Transverse colon (tissue), 4 donors: ENCODE measurements around the gene RELA. TPM values are rescaled to one million over a fixed set of nuclear protein-coding genes. Genes with fewer than 3 reads are reported as not detected.
"Not testable (repeated sequence)": the region's sequence is repeated elsewhere in the genome, so short reads cannot be mapped to it uniquely, and the experiment has no call there.

Experiments used
- DNase-seq: peaks from one replicate; pipeline ENCODE4 v3.0.0-alpha.2; 2019
- H3K27ac ChIP-seq, 4 donors: fragments of 200-600 bp; sonication (generic); 2 replicates each; pipeline ENCODE4 v1.5.1; 2016 to 2018; ENCODE audit warnings: inconsistent platforms in 4 of 4
- H3K27me3 ChIP-seq: fragments of 200-600 bp; sonication (generic); 2 replicates; pipeline ENCODE4 v1.5.1; 2017; ENCODE audit warnings: inconsistent platforms
- H3K36me3 ChIP-seq, 4 donors: fragments of 200-600 bp; sonication (generic); 2 replicates each; pipeline ENCODE4 v1.5.1; 2017 to 2019; ENCODE audit warnings: inconsistent platforms in 4 of 4
- H3K4me1 ChIP-seq, 4 donors: fragments of 200-600 bp; sonication (generic); 2 replicates each; pipeline ENCODE4 v1.5.1; 2017 to 2020; ENCODE audit warnings: inconsistent platforms in 4 of 4
- H3K4me3 ChIP-seq, 4 donors: fragments of 200-600 bp; sonication (generic); 1 replicate in 1 of 4; 2 replicates in 3 of 4; pipeline versions ENCODE4 v1.5.1 to v1.6.1; 2017 to 2019; ENCODE audit warnings: inconsistent platforms in 4 of 4
- H3K9me3 ChIP-seq, 2 donors: fragments of 200-600 bp; sonication (generic); 2 replicates each; pipeline ENCODE4 v1.5.1; 2017 to 2019; ENCODE audit warnings: inconsistent platforms in 2 of 2
- CTCF ChIP-seq, 5 experiments: fragments of 200-600 bp in 3 of 5; fragments of 450-650 bp in 2 of 5; sonication (generic) in 3 of 5; IDR thresholded peaks; 1 replicate in 2 of 5; 2 replicates in 3 of 5; pipeline ENCODE4 v1.5.1; 2016 to 2017; ENCODE audit warnings: antibody characterized with exemption in 5 of 5, inconsistent platforms in 3 of 5, mild to moderate bottlenecking in 2 of 5, moderate library complexity in 1 of 5
- EP300 ChIP-seq: sonication (generic); formaldehyde crosslinking; IDR thresholded peaks from one replicate; pipeline ENCODE4 v1.6.1; 2017; ENCODE audit warnings: antibody characterized with exemption, low read depth
- POLR2A ChIP-seq: fragments of 450-650 bp; IDR thresholded peaks from one replicate; pipeline ENCODE4 v1.6.1; 2016; ENCODE audit warnings: antibody characterized with exemption, mild to moderate bottlenecking, moderate library complexity
- POLR2AphosphoS5 ChIP-seq, 3 donors: sonication (generic); formaldehyde crosslinking; IDR thresholded peaks; one replicate each; pipeline ENCODE4 v1.6.1; 2016; ENCODE audit warnings: antibody characterized with exemption in 3 of 3
- WGBS, 2 donors: methylation state at CpG; one replicate each; pipeline ENCODE4 v1.1.5; 2018; ENCODE audit warnings: low coverage in 1 of 2; 5-methylcytosine and 5-hydroxymethylcytosine counted together
- in situ Hi-C, 4 donors: fragments of 200-750 bp; cut with MboI; loops; one replicate each; pipeline versions ENCODE4 v1.15.0 to v1.15.1; 2017; ENCODE audit warnings: low sequenced_read_pairs in 3 of 4, low pct_ligation_motif_present in 1 of 4, low pct_unique_long_range_greater_than_20kb in 1 of 4
- intact Hi-C: fragments of 100-400 bp; cut with DNase I; formaldehyde crosslinking; loops from one replicate; pipeline ENCODE4 v1.15.1; 2023; ENCODE audit warnings: low total_unique reads
- total RNA-seq, 4 donors: library from RNA; depleted of rRNA; stranded (reverse); fragments of >200 nt; gene quantifications; one replicate each; pipeline ENCODE4 v1.1.0, GENCODE V29; 2016

RELA gene
- total RNA-seq, 4 donors from 2014 or later = 45.8 to 95.8 (median 58.4) TPM

- intact Hi-C loops (no loop called here), in situ Hi-C loops (loop anchor here in 1 of 4 donors (25.0 kb wide), 1 partner anchor 290 kb away; no protein-coding TSS in a partner anchor)
- Histone ChIP-seq H3K27me3 (no peaks in the 10 kb centered on the region), H3K4me1 (peaks cover 0 to 16% (median 7%) of the 10 kb centered on the region in 4 donors), H3K9me3 (no peaks in the 10 kb centered on the region), H3K36me3 (no peaks in the 10 kb centered on the region), H3K27ac (no peak overlapping the region), H3K4me3 (no peak overlapping the region)
- TF ChIP-seq CTCF (IDR thresholded peaks at IDR 0.05) (no peak), POLR2AphosphoS5 (IDR thresholded peaks at IDR 0.05) (no peak), POLR2A (no peak), EP300 (no peak)
- no peak for DNase-seq
- 88% methylated on average over 4 of the region's 5 CpGs; no CpG with 5 or more reads in 1 of the 2 donors for WGBS, 2 donors
Observed at GRCh38 chr11:65696802-65697552, 34.3 kb upstream of the RELA start.

- no peaks in the 10 kb centered on the region for H3K36me3 ChIP-seq
- peaks cover 0 to 16% (median 7%) of the 10 kb centered on the region in 4 donors for H3K4me1 ChIP-seq
- no peaks in the 10 kb centered on the region for H3K27me3 ChIP-seq
- in situ Hi-C loops (loop anchor here in 1 of 4 donors (25.0 kb wide), 1 partner anchor 292 kb away; no protein-coding TSS in a partner anchor), intact Hi-C loops (no loop called here)
- no peaks in the 10 kb centered on the region for H3K9me3 ChIP-seq
- TF ChIP-seq CTCF (IDR thresholded peaks at IDR 0.05) (no peak), POLR2AphosphoS5 (IDR thresholded peaks at IDR 0.05) (peak in 2 of 3 donors; percentile 17 to 31)
- H3K4me3 ChIP-seq = no peak overlapping the region
- peak overlapping the region in 3 of 4 donors; percentile 9 to 64 (median 33) for H3K27ac ChIP-seq
- 51 to 53% methylated on average over 7 to 12 of the region's 12 CpGs for whole genome bisulfite sequencing, 2 donors
- peak; percentile 82 for DNase-seq
Observed at GRCh38 chr11:65695459-65696241, 32.9 kb upstream of the RELA start.

DNA sequence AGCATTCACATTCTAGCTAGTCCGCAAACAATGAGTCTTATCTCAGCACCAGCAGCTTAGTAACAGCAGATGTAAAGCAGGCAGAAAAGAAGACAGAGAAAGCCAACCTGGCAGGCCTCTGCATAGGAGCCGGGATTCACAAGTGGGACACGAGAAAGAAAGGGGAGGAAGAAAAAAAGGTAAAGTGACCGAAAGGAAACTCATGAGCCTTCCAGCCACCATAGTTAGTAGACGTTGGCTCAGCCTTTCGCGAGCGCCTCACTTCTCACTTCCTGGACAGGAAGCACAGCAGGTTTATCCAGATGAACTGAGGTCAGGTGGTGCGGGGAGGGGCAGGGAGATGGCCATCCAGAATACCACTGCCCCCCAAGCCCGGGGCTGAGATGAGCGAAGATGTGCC lies 29.7 kb upstream of the RELA start:
- no peak overlapping the region for H3K27ac ChIP-seq

DNA sequence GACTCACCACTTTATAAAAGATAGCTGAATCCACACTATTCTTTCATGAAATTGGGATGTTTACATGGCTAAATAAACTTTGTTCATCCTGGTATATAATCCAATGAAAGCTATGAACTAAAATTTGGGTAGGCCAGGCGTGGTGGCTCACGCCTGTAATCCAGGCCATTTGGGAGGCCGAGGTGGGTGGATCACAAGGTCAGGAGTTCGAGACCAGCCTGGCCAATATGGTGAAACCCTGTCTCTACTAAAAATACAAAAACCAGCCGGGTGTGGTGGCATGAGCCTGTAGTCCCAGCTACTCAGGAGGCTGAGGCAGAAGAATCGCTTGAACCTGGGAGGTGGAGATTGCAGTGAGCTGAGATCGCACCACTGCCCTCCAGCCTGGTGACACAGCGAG lies 29.1 kb upstream of the RELA start:
- H3K9me3 ChIP-seq, H3K4me3 ChIP-seq, H3K36me3 ChIP-seq, H3K27ac ChIP-seq, H3K27me3 ChIP-seq, DNase-seq, intact Hi-C loops: not testable (repeated sequence)
- peaks cover 0 to 16% (median 7%) of the 10 kb centered on the region in 4 donors for H3K4me1 ChIP-seq
- in situ Hi-C loops = loop anchor here in 1 of 4 donors (25.0 kb wide), 1 partner anchor 295 kb away; no protein-coding TSS in a partner anchor
- 83 to 87% methylated on average over 7 to 8 of the region's 8 CpGs for WGBS, 2 donors

More for the DNA sequence above, 29.7 kb upstream of the RELA start:
- no peak for TF ChIP-seq POLR2A
- no peak for TF ChIP-seq EP300
- no peak for TF ChIP-seq CTCF (IDR thresholded peaks at IDR 0.05)
- TF ChIP-seq POLR2AphosphoS5 (IDR thresholded peaks at IDR 0.05) = peak in 1 of 3 donors; percentile 45
- peak; percentile 75 for DNase-seq
- H3K9me3 ChIP-seq = no peaks in the 10 kb centered on the region
- no peak overlapping the region for H3K4me3 ChIP-seq
- WGBS, 2 donors = 48 to 76% methylated on average over 6 to 11 of the region's 11 CpGs
- in situ Hi-C loops (loop anchor here in 1 of 4 donors (25.0 kb wide), 1 partner anchor 295 kb away; no protein-coding TSS in a partner anchor), intact Hi-C loops (no loop called here)
- no peaks in the 10 kb centered on the region for H3K36me3 ChIP-seq
- no peaks in the 10 kb centered on the region for H3K27me3 ChIP-seq
- peaks cover 0 to 16% (median 7%) of the 10 kb centered on the region in 4 donors for H3K4me1 ChIP-seq
